Rectal smooth muscle tissue (tissue), 1 donor: ENCODE measurements around the gene MYCBP.

Source experiments
- H3K27ac ChIP-seq: one replicate; pipeline ENCODE4 v1.7.0; 2013; ENCODE audit warnings: low read depth, low read length, inconsistent platforms
- H3K27me3 ChIP-seq: one replicate; pipeline ENCODE4 v1.7.0; 2013; ENCODE audit warnings: low read length; ENCODE audit not compliant: control insufficient read depth, insufficient read depth
- H3K36me3 ChIP-seq: one replicate; pipeline ENCODE4 v1.7.0; 2013; ENCODE audit warnings: low read length; ENCODE audit not compliant: control insufficient read depth, insufficient read depth
- H3K4me1 ChIP-seq: one replicate; pipeline ENCODE4 v1.7.0; 2013; ENCODE audit warnings: low read length; ENCODE audit not compliant: control insufficient read depth, insufficient read depth
- H3K4me3 ChIP-seq: one replicate; pipeline ENCODE4 v1.7.0; 2013; ENCODE audit warnings: low read length
- H3K9ac ChIP-seq: one replicate; pipeline ENCODE4 v1.7.0; 2013; ENCODE audit warnings: low read length

Gene MYCBP

GRCh38 chr1:38892976-38893375 is 19.8 kb upstream of the MYCBP start:
- H3K4me3 ChIP-seq: no peak overlapping the region
- H3K9ac ChIP-seq: no peak overlapping the region
- H3K36me3 ChIP-seq: peaks cover 3% of the 10 kb centered on the region
- no peaks in the 10 kb centered on the region for H3K27me3 ChIP-seq
- no peak overlapping the region for H3K27ac ChIP-seq
- no peaks in the 10 kb centered on the region for H3K4me1 ChIP-seq

- Histone ChIP-seq H3K36me3 (peaks cover 3% of the 10 kb centered on the region), H3K27me3 (no peaks in the 10 kb centered on the region), H3K27ac (no peak overlapping the region)
These were observed 18.6 kb upstream of the MYCBP start for GRCh38 chr1:38891753-38892152.

GRCh38 chr1:38889589-38889988 is 16.4 kb upstream of the MYCBP start:
- H3K27me3 ChIP-seq: no peaks in the 10 kb centered on the region
- H3K27ac ChIP-seq: no peak overlapping the region
- no peak overlapping the region for H3K9ac ChIP-seq
- peaks cover 3% of the 10 kb centered on the region for H3K36me3 ChIP-seq
- no peak overlapping the region for H3K4me3 ChIP-seq
- no peaks in the 10 kb centered on the region for H3K4me1 ChIP-seq

More at GRCh38 chr1:38891753-38892152, 18.6 kb upstream of the MYCBP start:
- Histone ChIP-seq H3K9ac (no peak overlapping the region), H3K4me1 (no peaks in the 10 kb centered on the region), H3K4me3 (no peak overlapping the region)

- Histone ChIP-seq H3K27me3 (no peaks in the 10 kb centered on the region), H3K9ac (no peak overlapping the region), H3K4me3 (no peak overlapping the region), H3K27ac (no peak overlapping the region), H3K36me3 (peaks cover 3% of the 10 kb centered on the region), H3K4me1 (no peaks in the 10 kb centered on the region)
These were observed 15.5 kb upstream of the MYCBP start for GRCh38 chr1:38888423-38889333.

GRCh38 chr1:38885092-38885491 is 11.9 kb upstream of the MYCBP start:
- Histone ChIP-seq H3K9ac (no peak overlapping the region), H3K27ac (no peak overlapping the region), H3K4me1 (no peaks in the 10 kb centered on the region), H3K4me3 (no peak overlapping the region), H3K27me3 (no peaks in the 10 kb centered on the region), H3K36me3 (no peaks in the 10 kb centered on the region)

- Histone ChIP-seq H3K4me3 (no peak within 1 kb of the TSS), H3K4me1 (no peaks in the 10 kb centered on the region), H3K9ac (no peak within 1 kb of the TSS), H3K27ac (no peak within 1 kb of the TSS), H3K36me3 (no peaks in the 10 kb centered on the region), H3K27me3 (no peaks in the 10 kb centered on the region)
These were observed 8.3 kb upstream of the MYCBP start, which contains the start of gene GJA9 for GRCh38 chr1:38881487-38881886. GJA9 (minus strand) TSS chr1:38881587; CDS start chr1:38876098, 5,489 bp downstream.

- Histone ChIP-seq H3K27me3 (no peaks in the 10 kb centered on the region), H3K9ac (no peak overlapping the region), H3K4me3 (no peak overlapping the region), H3K4me1 (peaks cover 5% of the 10 kb centered on the region), H3K27ac (no peak overlapping the region), H3K36me3 (no peaks in the 10 kb centered on the region)
These were observed 2.7 kb upstream of the MYCBP start for GRCh38 chr1:38875811-38876210.

- Histone ChIP-seq H3K27me3 (no peaks in the 10 kb centered on the region), H3K4me3 (peak overlapping the region; percentile 90), H3K4me1 (peaks cover 5% of the 10 kb centered on the region), H3K9ac (peak overlapping the region; percentile 83), H3K36me3 (no peaks in the 10 kb centered on the region), H3K27ac (peak overlapping the region; percentile 34)
These were observed 634 bp downstream of the MYCBP start for GRCh38 chr1:38872401-38873026.

GRCh38 chr1:38870996-38871395 is 2.2 kb downstream of the MYCBP start:
- Histone ChIP-seq H3K4me1 (peaks cover 5% of the 10 kb centered on the region), H3K36me3 (no peaks in the 10 kb centered on the region), H3K27me3 (no peaks in the 10 kb centered on the region), H3K9ac (no peak overlapping the region), H3K4me3 (no peak overlapping the region), H3K27ac (no peak overlapping the region)

GRCh38 chr1:38867208-38867607 is 5.9 kb downstream of the MYCBP start:
- H3K4me3 ChIP-seq: no peak overlapping the region
- peaks cover under 1% of the 10 kb centered on the region for H3K4me1 ChIP-seq
- H3K9ac ChIP-seq: no peak overlapping the region
- H3K27me3 ChIP-seq: no peaks in the 10 kb centered on the region
- H3K36me3 ChIP-seq: peaks cover 3% of the 10 kb centered on the region
- H3K27ac ChIP-seq: no peak overlapping the region

GRCh38 chr1:38865112-38865715 is 7.9 kb downstream of the MYCBP start:
- Histone ChIP-seq H3K36me3 (peaks cover 3% of the 10 kb centered on the region), H3K9ac (no peak overlapping the region), H3K4me3 (no peak overlapping the region), H3K4me1 (peaks cover 4% of the 10 kb centered on the region), H3K27ac (no peak overlapping the region), H3K27me3 (no peaks in the 10 kb centered on the region)

- no peak overlapping the region for H3K27ac ChIP-seq
- peak overlapping the region; percentile 96 for H3K4me3 ChIP-seq
- no peaks in the 10 kb centered on the region for H3K27me3 ChIP-seq
- H3K4me1 ChIP-seq: peaks cover 9% of the 10 kb centered on the region
- peaks cover 7% of the 10 kb centered on the region for H3K36me3 ChIP-seq
- peak overlapping the region; percentile 83 for H3K9ac ChIP-seq
These were observed 12.7 kb downstream of the MYCBP start for GRCh38 chr1:38860454-38860795.
